ENCODE measurements around the gene ACTA1. TPM values are rescaled to one million over a fixed set of nuclear protein-coding genes. Genes with fewer than 3 reads are reported as not detected.

The ACTA1 gene
- total and polyA plus RNA-seq, 2 of the 13 experiments (the other 11 are each of a cell fraction or from before 2014, with no cell fraction given), result 1.4 to 5.2 TPM

DNA sequence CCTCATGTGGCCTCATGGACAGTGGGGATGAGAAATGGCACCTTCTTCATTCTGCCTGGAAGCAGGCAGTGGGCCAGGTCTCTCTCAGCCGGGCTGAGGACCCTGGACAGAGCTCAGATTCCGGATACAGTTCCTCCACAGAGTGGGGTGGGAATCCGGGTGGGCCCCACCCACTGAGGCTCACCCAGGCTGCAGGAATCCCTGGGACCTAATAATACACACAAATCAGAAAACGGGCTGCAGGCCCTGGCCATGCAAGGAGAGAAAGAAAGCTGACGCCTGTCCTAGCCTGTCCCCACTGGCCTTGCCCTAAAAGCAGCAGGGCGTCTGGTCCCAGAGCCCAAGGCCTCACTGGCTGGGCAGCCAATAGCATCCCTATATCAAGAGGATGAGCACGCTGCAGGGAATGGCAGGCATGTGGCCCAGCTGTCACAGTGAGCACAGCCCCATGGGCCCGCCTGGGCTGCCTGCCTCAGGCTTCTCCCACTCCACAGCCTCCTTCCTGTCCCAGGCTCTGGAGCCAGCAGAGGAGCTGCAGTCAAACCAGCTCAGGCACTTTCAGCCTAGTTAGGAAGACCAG, 25.3 kb downstream of the ACTA1 start (continued):
- TF ChIP-seq, protein P1, sequence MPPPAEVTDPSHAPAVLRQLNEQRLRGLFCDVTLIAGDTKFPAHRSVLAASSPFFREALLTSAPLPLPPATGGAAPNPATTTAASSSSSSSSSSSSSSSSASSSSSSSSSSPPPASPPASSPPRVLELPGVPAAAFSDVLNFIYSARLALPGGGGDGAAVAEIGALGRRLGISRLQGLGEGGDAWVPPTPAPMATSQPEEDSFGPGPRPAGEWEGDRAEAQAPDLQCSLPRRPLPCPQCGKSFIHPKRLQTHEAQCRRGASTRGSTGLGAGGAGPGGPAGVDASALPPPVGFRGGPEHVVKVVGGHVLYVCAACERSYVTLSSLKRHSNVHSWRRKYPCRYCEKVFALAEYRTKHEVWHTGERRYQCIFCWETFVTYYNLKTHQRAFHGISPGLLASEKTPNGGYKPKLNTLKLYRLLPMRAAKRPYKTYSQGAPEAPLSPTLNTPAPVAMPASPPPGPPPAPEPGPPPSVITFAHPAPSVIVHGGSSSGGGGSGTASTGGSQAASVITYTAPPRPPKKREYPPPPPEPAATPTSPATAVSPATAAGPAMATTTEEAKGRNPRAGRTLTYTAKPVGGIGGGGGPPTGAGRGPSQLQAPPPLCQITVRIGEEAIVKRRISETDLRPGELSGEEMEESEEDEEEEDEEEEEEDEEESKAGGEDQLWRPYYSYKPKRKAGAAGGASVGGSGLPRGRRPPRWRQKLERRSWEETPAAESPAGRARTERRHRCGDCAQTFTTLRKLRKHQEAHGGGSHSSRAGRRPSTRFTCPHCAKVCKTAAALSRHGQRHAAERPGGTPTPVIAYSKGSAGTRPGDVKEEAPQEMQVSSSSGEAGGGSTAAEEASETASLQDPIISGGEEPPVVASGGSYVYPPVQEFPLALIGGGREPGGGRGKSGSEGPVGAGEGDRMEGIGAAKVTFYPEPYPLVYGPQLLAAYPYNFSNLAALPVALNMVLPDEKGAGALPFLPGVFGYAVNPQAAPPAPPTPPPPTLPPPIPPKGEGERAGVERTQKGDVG (CRISPR knock-in tag; IDR thresholded peaks at IDR 0.05; ENCODE audit: borderline replicate concordance), result no peak
- TF ChIP-seq KLF12 (CRISPR knock-in tag; IDR thresholded peaks at IDR 0.05; ENCODE audit: borderline replicate concordance) (0 out of 2 replicates have a peak, but pooled peaks have one; percentile 25), CHD2 (IDR thresholded peaks at IDR 0.05; ENCODE audit: low read depth, low read length) (no peak), ZNF570 (CRISPR knock-in tag; IDR thresholded peaks at IDR 0.05; ENCODE audit: borderline replicate concordance) (no peak), ZNF670 (CRISPR knock-in tag; IDR thresholded peaks at IDR 0.05; ENCODE audit: borderline replicate concordance) (no peak), ASH2L (IDR thresholded peaks at IDR 0.05; ENCODE audit: insufficient read length, low read depth, low read length) (no peak), ZNF773 (CRISPR knock-in tag; IDR thresholded peaks at IDR 0.05; ENCODE audit: borderline replicate concordance) (no peak), RFXAP (CRISPR knock-in tag; IDR thresholded peaks at IDR 0.05; ENCODE audit: borderline replicate concordance) (0 out of 2 replicates have a peak, but pooled peaks have one; percentile 63), ONECUT2 (CRISPR knock-in tag; IDR thresholded peaks at IDR 0.05) (no peak), PCBP1 (IDR thresholded peaks at IDR 0.05; ENCODE audit: borderline replicate concordance, low read depth, low read length) (no peak), RBFOX2 (IDR thresholded peaks at IDR 0.05; ENCODE audit: low read depth, low read length) (no peak), ZNF883 (CRISPR knock-in tag; IDR thresholded peaks at IDR 0.05; ENCODE audit: not compliant biosample characterization) (no peak), MED13 (CRISPR knock-in tag; IDR thresholded peaks at IDR 0.05) (0 out of 2 replicates have a peak, but pooled peaks have one; percentile 36), SOX13 (IDR thresholded peaks at IDR 0.05) (no peak), SOX13 (CRISPR knock-in tag; conservative IDR thresholded peaks at IDR 0.05 in 1 of 2, IDR thresholded peaks at IDR 0.05 in 1 of 2) (no peak), SAP130 (CRISPR knock-in tag; IDR thresholded peaks at IDR 0.05; ENCODE audit: low read depth) (peak; percentile 77), ZNF777 (CRISPR knock-in tag; IDR thresholded peaks at IDR 0.05) (0 out of 2 replicates have a peak, but pooled peaks have one; percentile 21), ZNF296 (CRISPR knock-in tag; conservative IDR thresholded peaks at IDR 0.05) (0 out of 2 replicates have a peak, but pooled peaks have one; percentile 53)
- TF ChIP-seq, protein P2, sequence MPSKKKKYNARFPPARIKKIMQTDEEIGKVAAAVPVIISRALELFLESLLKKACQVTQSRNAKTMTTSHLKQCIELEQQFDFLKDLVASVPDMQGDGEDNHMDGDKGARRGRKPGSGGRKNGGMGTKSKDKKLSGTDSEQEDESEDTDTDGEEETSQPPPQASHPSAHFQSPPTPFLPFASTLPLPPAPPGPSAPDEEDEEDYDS (CRISPR knock-in tag; IDR thresholded peaks at IDR 0.05), result no peak
- TF ChIP-seq, protein P3, sequence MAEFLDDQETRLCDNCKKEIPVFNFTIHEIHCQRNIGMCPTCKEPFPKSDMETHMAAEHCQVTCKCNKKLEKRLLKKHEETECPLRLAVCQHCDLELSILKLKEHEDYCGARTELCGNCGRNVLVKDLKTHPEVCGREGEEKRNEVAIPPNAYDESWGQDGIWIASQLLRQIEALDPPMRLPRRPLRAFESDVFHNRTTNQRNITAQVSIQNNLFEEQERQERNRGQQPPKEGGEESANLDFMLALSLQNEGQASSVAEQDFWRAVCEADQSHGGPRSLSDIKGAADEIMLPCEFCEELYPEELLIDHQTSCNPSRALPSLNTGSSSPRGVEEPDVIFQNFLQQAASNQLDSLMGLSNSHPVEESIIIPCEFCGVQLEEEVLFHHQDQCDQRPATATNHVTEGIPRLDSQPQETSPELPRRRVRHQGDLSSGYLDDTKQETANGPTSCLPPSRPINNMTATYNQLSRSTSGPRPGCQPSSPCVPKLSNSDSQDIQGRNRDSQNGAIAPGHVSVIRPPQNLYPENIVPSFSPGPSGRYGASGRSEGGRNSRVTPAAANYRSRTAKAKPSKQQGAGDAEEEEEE (CRISPR knock-in tag; IDR thresholded peaks at IDR 0.05; ENCODE audit: borderline replicate concordance), result no peak
